Measurements from ENCODE around the gene COL6A2. TPM values are rescaled to one million over a fixed set of nuclear protein-coding genes. Genes with fewer than 3 reads are reported as not detected.

The COL6A2 gene
- polyA plus RNA-seq, 3 donors from 2014 or later: 4.4 to 46.6 (median 30.6) TPM

GRCh38 chr21:46151261-46151988 is 53.5 kb downstream of the COL6A2 start:
- Mint-ChIP-seq H3K27ac (no peak overlapping the region), H3K4me3 (no peak overlapping the region), H3K27me3 (ENCODE audit: low read depth in 3 of 3) (peaks cover 0 to 6% (median 2%) of the 10 kb centered on the region in 3 donors), H3K4me1 (no peaks in the 10 kb centered on the region), H3K9me3 (no peaks in the 10 kb centered on the region), H3K36me3 (no peaks in the 10 kb centered on the region)
- no peak for DNase-seq

- H3K36me3 Mint-ChIP-seq: no peaks in the 10 kb centered on the region
- no peak overlapping the region for H3K27ac Mint-ChIP-seq
- no peak for DNase-seq
- no peak overlapping the region for H3K4me3 Mint-ChIP-seq
- H3K27me3 Mint-ChIP-seq (ENCODE audit: low read depth in 3 of 3): peaks cover 0 to 4% (median 3%) of the 10 kb centered on the region in 3 donors
- no peaks in the 10 kb centered on the region for H3K4me1 Mint-ChIP-seq
- H3K9me3 Mint-ChIP-seq: no peaks in the 10 kb centered on the region
These were observed 54.3 kb downstream of the COL6A2 start for GRCh38 chr21:46151989-46152926.

- Mint-ChIP-seq H3K36me3 (no peaks in the 10 kb centered on the region), H3K4me1 (no peaks in the 10 kb centered on the region), H3K27ac (no peak overlapping the region), H3K4me3 (no peak overlapping the region), H3K9me3 (no peaks in the 10 kb centered on the region), H3K27me3 (ENCODE audit: low read depth in 3 of 3) (peaks cover 0 to 4% (median 4%) of the 10 kb centered on the region in 3 donors)
- no peak for DNase-seq
These were observed 55.0 kb downstream of the COL6A2 start for GRCh38 chr21:46152927-46153246.

- H3K4me1 Mint-ChIP-seq: no peaks in the 10 kb centered on the region
- H3K36me3 Mint-ChIP-seq: no peaks in the 10 kb centered on the region
- H3K27ac Mint-ChIP-seq: no peak overlapping the region
- H3K4me3 Mint-ChIP-seq: no peak overlapping the region
- peaks cover 0 to 4% (median 3%) of the 10 kb centered on the region in 3 donors for H3K27me3 Mint-ChIP-seq (ENCODE audit: low read depth in 3 of 3)
- DNase-seq: peak; percentile 28 to 34 (median 34)
- H3K9me3 Mint-ChIP-seq: no peaks in the 10 kb centered on the region
These were observed 55.6 kb downstream of the COL6A2 start for GRCh38 chr21:46153247-46154154.

- H3K9me3 Mint-ChIP-seq: no peaks in the 10 kb centered on the region
- H3K27me3 Mint-ChIP-seq (ENCODE audit: low read depth in 3 of 3): peaks cover 2 to 8% (median 4%) of the 10 kb centered on the region in 3 donors
- DNase-seq: no peak
- H3K4me1 Mint-ChIP-seq: no peaks in the 10 kb centered on the region
- H3K27ac Mint-ChIP-seq: no peak overlapping the region
- no peak overlapping the region for H3K4me3 Mint-ChIP-seq
- H3K36me3 Mint-ChIP-seq: no peaks in the 10 kb centered on the region
These were observed 56.4 kb downstream of the COL6A2 start for GRCh38 chr21:46154155-46154954.

- Mint-ChIP-seq H3K36me3 (no peaks in the 10 kb centered on the region), H3K4me1 (no peaks in the 10 kb centered on the region), H3K4me3 (no peak overlapping the region), H3K9me3 (no peaks in the 10 kb centered on the region), H3K27me3 (ENCODE audit: low read depth in 3 of 3) (peaks cover 2 to 14% (median 4%) of the 10 kb centered on the region in 3 donors), H3K27ac (no peak overlapping the region)
- DNase-seq: no peak
These were observed 57.1 kb downstream of the COL6A2 start for GRCh38 chr21:46154955-46155513.

GRCh38 chr21:46155514-46156377 is 57.8 kb downstream of the COL6A2 start, which contains the start of gene FTCD:
Gene FTCD, minus strand, starts transcription at chr21:46155579. Its CDS starts 56 bp downstream, at chr21:46155523.
- Mint-ChIP-seq H3K4me3 (no peak within 1 kb of the TSS), H3K27me3 (ENCODE audit: low read depth in 3 of 3) (peaks cover 2 to 21% (median 2%) of the 10 kb centered on the region in 3 donors), H3K27ac (no peak within 1 kb of the TSS), H3K4me1 (no peaks in the 10 kb centered on the region), H3K36me3 (no peaks in the 10 kb centered on the region), H3K9me3 (no peaks in the 10 kb centered on the region)
- DNase-seq: no peak

- Mint-ChIP-seq H3K4me3 (no peak overlapping the region), H3K36me3 (no peaks in the 10 kb centered on the region), H3K27me3 (ENCODE audit: low read depth in 3 of 3) (peaks cover 2 to 23% (median 3%) of the 10 kb centered on the region in 3 donors), H3K27ac (no peak overlapping the region), H3K9me3 (no peaks in the 10 kb centered on the region), H3K4me1 (no peaks in the 10 kb centered on the region)
- no peak for DNase-seq
These were observed 58.4 kb downstream of the COL6A2 start for GRCh38 chr21:46156378-46156645.

- peak overlapping the region in 1 of 6 donors; percentile 34 for H3K27ac Mint-ChIP-seq
- H3K4me1 Mint-ChIP-seq: no peaks in the 10 kb centered on the region
- H3K9me3 Mint-ChIP-seq: no peaks in the 10 kb centered on the region
- DNase-seq: no peak
- H3K36me3 Mint-ChIP-seq: no peaks in the 10 kb centered on the region
- H3K27me3 Mint-ChIP-seq (ENCODE audit: low read depth in 3 of 3): peaks cover 2 to 24% (median 3%) of the 10 kb centered on the region in 3 donors
- no peak overlapping the region for H3K4me3 Mint-ChIP-seq
These were observed 58.8 kb downstream of the COL6A2 start for GRCh38 chr21:46156678-46157077.

- H3K27me3 Mint-ChIP-seq (ENCODE audit: low read depth in 3 of 3): peaks cover 2 to 27% (median 3%) of the 10 kb centered on the region in 3 donors
- no peak for DNase-seq
- H3K9me3 Mint-ChIP-seq: no peaks in the 10 kb centered on the region
- no peak overlapping the region for H3K4me3 Mint-ChIP-seq
- H3K4me1 Mint-ChIP-seq: no peaks in the 10 kb centered on the region
- H3K27ac Mint-ChIP-seq: no peak overlapping the region
- no peaks in the 10 kb centered on the region for H3K36me3 Mint-ChIP-seq
These were observed 59.6 kb downstream of the COL6A2 start for GRCh38 chr21:46157396-46157986.

- peaks cover 0 to 2% (median 0%) of the 10 kb centered on the region in 3 donors for H3K36me3 Mint-ChIP-seq
- no peaks in the 10 kb centered on the region for H3K9me3 Mint-ChIP-seq
- peaks cover 3 to 31% (median 5%) of the 10 kb centered on the region in 3 donors for H3K27me3 Mint-ChIP-seq (ENCODE audit: low read depth in 3 of 3)
- no peak for DNase-seq
- no peak overlapping the region for H3K4me3 Mint-ChIP-seq
- no peaks in the 10 kb centered on the region for H3K4me1 Mint-ChIP-seq
- H3K27ac Mint-ChIP-seq: no peak overlapping the region
These were observed 60.1 kb downstream of the COL6A2 start for GRCh38 chr21:46157987-46158451.
